Measurements from ENCODE around the gene C19orf85. TPM values are rescaled to one million over a fixed set of nuclear protein-coding genes. Genes with fewer than 3 reads are reported as not detected.

Gene C19orf85
- total RNA-seq, 1 experiment from 2014 or later, result 0.23 TPM

GRCh38 chr19:55454787-55455243 is 9.7 kb downstream of the C19orf85 start:
- intact Hi-C loops (cut with micrococcal nuclease), result loop anchor here (1.0 kb wide), 2 partner anchors 70 to 314 kb away; partner anchors contain the start of gene RPL28
- Mint-ChIP-seq H3K27me3 (ENCODE audit: insufficient read depth, unreplicated experiment) (peaks cover 12% of the 10 kb centered on the region), H3K36me3 (ENCODE audit: insufficient read depth, unreplicated experiment) (peaks cover 8% of the 10 kb centered on the region), H3K9me3 (ENCODE audit: unreplicated experiment) (no peaks in the 10 kb centered on the region), H3K4me3 (ENCODE audit: unreplicated experiment) (no peak overlapping the region), H3K27ac (ENCODE audit: low read depth, unreplicated experiment) (no peak overlapping the region), H3K4me1 (ENCODE audit: insufficient read depth, unreplicated experiment) (peaks cover under 1% of the 10 kb centered on the region)
- ChIA-PET POLR2A (interaction anchor here (0.6 kb wide), 1 partner anchor 22 kb away, joined by 3 read pairs; the partner anchor contains the start of gene ZNF628), CTCF (interaction anchor here (0.6 to 2.5 kb wide), 10 partner anchors 13 to 314 kb away, joined by 3 to 12 read pairs (median 6); partner anchors contain the start of gene TMEM238)
- BruUV-seq (replicated peaks), result no TSS peak
- peak; percentile 66 for TF ChIP-seq CTCF (IDR thresholded peaks at IDR 0.05; ENCODE audit: unreplicated experiment)
- peak; percentile 58 for DNase-seq (ENCODE audit: unreplicated experiment)

- BruUV-seq (replicated peaks), result no TSS peak
- Mint-ChIP-seq H3K9me3 (ENCODE audit: unreplicated experiment) (no peaks in the 10 kb centered on the region), H3K36me3 (ENCODE audit: insufficient read depth, unreplicated experiment) (peaks cover 8% of the 10 kb centered on the region), H3K4me1 (ENCODE audit: insufficient read depth, unreplicated experiment) (no peaks in the 10 kb centered on the region), H3K27me3 (ENCODE audit: insufficient read depth, unreplicated experiment) (peaks cover 12% of the 10 kb centered on the region), H3K4me3 (ENCODE audit: unreplicated experiment) (no peak overlapping the region), H3K27ac (ENCODE audit: low read depth, unreplicated experiment) (no peak overlapping the region)
- ChIA-PET CTCF (interaction anchor here (0.6 to 2.5 kb wide), 18 partner anchors 14 to 313 kb away, joined by 3 to 12 read pairs (median 4); partner anchors contain the start of gene TMEM238), POLR2A (interaction anchor here (0.7 to 1.4 kb wide), 5 partner anchors 8 to 70 kb away, joined by 3 to 6 read pairs (median 3); partner anchors contain the start of genes ISOC2, TMEM238, UBE2S and ZNF628)
- no peak for TF ChIP-seq CTCF (IDR thresholded peaks at IDR 0.05; ENCODE audit: unreplicated experiment)
- intact Hi-C loops (cut with micrococcal nuclease), result loop anchor here (1.0 kb wide), 2 partner anchors 68 to 312 kb away; partner anchors contain the start of gene RPL28
- no peak for DNase-seq (ENCODE audit: unreplicated experiment)
Observed at GRCh38 chr19:55453511-55454260, 10.9 kb downstream of the C19orf85 start.

- DNase-seq (ENCODE audit: unreplicated experiment), result peak; percentile 71
- Mint-ChIP-seq H3K27ac (ENCODE audit: low read depth, unreplicated experiment) (no peak overlapping the region), H3K9me3 (ENCODE audit: unreplicated experiment) (no peaks in the 10 kb centered on the region), H3K4me1 (ENCODE audit: insufficient read depth, unreplicated experiment) (no peaks in the 10 kb centered on the region), H3K4me3 (ENCODE audit: unreplicated experiment) (peak overlapping the region; percentile 4), H3K36me3 (ENCODE audit: insufficient read depth, unreplicated experiment) (peaks cover 8% of the 10 kb centered on the region), H3K27me3 (ENCODE audit: insufficient read depth, unreplicated experiment) (peaks cover 12% of the 10 kb centered on the region)
- no TSS peak for BruUV-seq (replicated peaks)
- POLR2A ChIA-PET, result interaction anchor here (0.9 to 1.4 kb wide), 3 partner anchors 9 to 69 kb away, joined by 3 to 6 read pairs (median 4); partner anchors contain the start of genes ISOC2, TMEM238 and ZNF628
- TF ChIP-seq CTCF (IDR thresholded peaks at IDR 0.05; ENCODE audit: unreplicated experiment), result peak; percentile 8
- CTCF ChIA-PET, result interaction anchor here (0.6 to 2.5 kb wide), 12 partner anchors 15 to 312 kb away, joined by 3 to 12 read pairs (median 5); no protein-coding TSS in a partner anchor
- intact Hi-C loops (cut with micrococcal nuclease), result no loop called here
Observed at GRCh38 chr19:55452749-55453346, 11.7 kb downstream of the C19orf85 start.

Measured in MCF 10A (cell line).